ENCODE results near the gene SAMD11.

- TF ChIP-seq POLR2A (IDR thresholded peaks at IDR 0.05) (no peak), CTCF (IDR thresholded peaks at IDR 0.05) (no peak)
These were observed 49.2 kb downstream of the SAMD11 start for GRCh38 chr1:972726-973458.
